ENCODE results near the gene CTDSP1. TPM values are rescaled to one million over a fixed set of nuclear protein-coding genes. Genes with fewer than 3 reads are reported as not detected.

CTDSP1 gene
- total and polyA plus RNA-seq, 3 experiments from 2014 or later: 32.2 to 113 (median 104) TPM

DNA sequence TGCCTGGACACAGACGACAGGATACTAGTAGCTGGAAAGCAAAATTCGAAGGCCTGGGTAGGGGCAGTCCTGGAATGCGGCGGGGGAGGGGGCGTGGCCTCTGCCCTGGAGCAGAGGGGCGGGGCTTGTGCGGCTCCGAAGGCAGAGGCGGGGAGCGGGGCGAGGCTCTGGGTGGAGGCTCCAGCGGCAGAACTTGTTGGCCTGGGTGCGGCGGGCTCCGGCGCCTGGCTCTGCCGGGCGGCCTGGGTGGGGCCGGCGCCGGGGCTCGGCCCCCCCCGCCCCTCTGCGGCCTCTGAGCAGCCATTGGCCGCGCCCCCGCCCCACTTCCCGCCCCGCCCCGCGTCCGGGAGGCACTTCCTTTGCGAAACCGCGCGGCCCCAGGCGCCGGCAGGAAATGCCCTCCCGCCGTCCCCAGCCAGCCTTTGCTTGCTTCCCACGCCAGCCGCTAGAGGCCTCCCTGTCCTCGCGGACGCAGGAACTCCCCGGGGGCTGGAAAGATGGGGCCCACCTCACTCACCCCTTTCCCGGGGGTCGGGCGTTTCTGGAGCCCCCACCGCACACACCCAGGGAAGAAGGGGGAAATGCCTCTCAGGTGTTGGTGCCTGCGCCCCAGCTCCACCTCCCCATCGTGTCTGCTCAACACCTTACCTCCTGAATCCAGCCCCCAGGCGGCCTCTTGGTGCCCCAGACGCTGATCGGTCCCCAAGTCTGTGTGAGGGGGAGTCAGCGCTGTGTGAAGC lies 6.7 kb downstream of the CTDSP1 start:
- peak; percentile 88 to 95 (median 92) for DNase-seq
- Histone ChIP-seq H3K4me3 (ENCODE audit: low read length) (peak overlapping the region; percentile 65), H3K27me3 (ENCODE audit: insufficient read depth, low read length, poor library complexity, severe bottlenecking) (no peaks in the 10 kb centered on the region), H3K4me1 (ENCODE audit: insufficient read depth, low read length) (peaks cover 35% of the 10 kb centered on the region), H3K9me3 (ENCODE audit: low read length) (no peaks in the 10 kb centered on the region), H3K36me3 (ENCODE audit: insufficient read depth, low read length) (peaks cover 10% of the 10 kb centered on the region), H3K27ac (ENCODE audit: low read depth, low read length) (peak overlapping the region; percentile 70)
- Mint-ChIP-seq H3K27me3 (no peaks in the 10 kb centered on the region), H3K4me3 (peak overlapping the region; percentile 82 to 93 (median 83)), H3K9me3 (no peaks in the 10 kb centered on the region), H3K27ac (peak overlapping the region; percentile 83 to 99 (median 97)), H3K4me1 (peaks cover 45 to 65% (median 47%) of the 10 kb centered on the region in 3 donors), H3K36me3 (peaks cover 0 to 41% (median 1%) of the 10 kb centered on the region in 3 donors)
- POLR2A ChIA-PET: interaction anchor here (0.6 to 2.4 kb wide), 4 partner anchors 10 to 328 kb away, joined by 3 to 20 read pairs (median 4); partner anchors contain the start of genes RNF25 and STK36
- CTCF ChIA-PET: interaction anchor here (0.7 to 2.5 kb wide), 7 partner anchors 9 to 134 kb away, joined by 3 to 20 read pairs (median 4); no protein-coding TSS in a partner anchor

DNA sequence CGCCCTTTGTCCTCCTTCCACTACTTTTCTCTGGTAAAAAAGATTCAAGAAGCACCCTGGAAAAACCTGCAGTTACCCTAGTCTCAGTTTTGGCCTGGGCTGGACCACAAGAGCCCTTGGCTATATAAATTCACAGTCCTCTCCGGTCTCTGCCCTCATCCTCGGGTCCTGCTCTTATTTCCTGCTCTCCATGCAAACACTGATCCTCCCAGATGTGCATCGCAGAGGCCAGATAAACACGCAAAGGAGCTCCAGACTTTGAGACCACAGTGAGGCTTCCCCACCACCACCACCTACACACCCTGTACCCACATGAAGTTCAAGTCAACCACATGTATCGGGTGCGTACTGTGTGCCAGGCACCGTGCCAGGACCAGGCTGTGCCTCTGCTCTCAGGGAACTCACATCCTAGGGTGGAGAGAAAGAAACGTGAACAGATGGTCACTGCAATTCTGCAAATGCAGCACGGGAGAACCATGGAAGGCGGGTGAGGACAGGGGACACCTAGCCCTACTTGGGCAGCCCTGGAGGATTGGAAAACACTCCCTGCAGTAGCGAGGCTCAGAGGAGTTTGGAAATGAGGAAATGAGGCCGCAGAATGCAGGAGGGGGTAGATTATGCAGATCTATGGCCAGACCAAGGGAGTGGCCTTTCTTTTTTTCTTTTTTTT lies 7.4 kb downstream of the CTDSP1 start:
- H3K4me1 Mint-ChIP-seq: peaks cover 41 to 59% (median 43%) of the 10 kb centered on the region in 3 donors
- H3K9me3 ChIP-seq (ENCODE audit: low read length): no peaks in the 10 kb centered on the region
- H3K4me1 ChIP-seq (ENCODE audit: insufficient read depth, low read length): peaks cover 30% of the 10 kb centered on the region
- H3K27me3 ChIP-seq (ENCODE audit: insufficient read depth, low read length, poor library complexity, severe bottlenecking): no peaks in the 10 kb centered on the region
- peak overlapping the region; percentile 79 to 93 (median 83) for H3K4me3 Mint-ChIP-seq
- peaks cover 0 to 35% (median 1%) of the 10 kb centered on the region in 3 donors for H3K36me3 Mint-ChIP-seq
- peak overlapping the region; percentile 70 for H3K27ac ChIP-seq (ENCODE audit: low read depth, low read length)
- DNase-seq: peak; percentile 37 to 84 (median 74)
- POLR2A ChIA-PET: interaction anchor here (0.6 to 2.4 kb wide), 5 partner anchors 11 to 842 kb away, joined by 3 to 20 read pairs (median 3); partner anchors contain the start of genes RNF25 and STK36
- peaks cover 10% of the 10 kb centered on the region for H3K36me3 ChIP-seq (ENCODE audit: insufficient read depth, low read length)
- peak overlapping the region; percentile 65 for H3K4me3 ChIP-seq (ENCODE audit: low read length)
- H3K27me3 Mint-ChIP-seq: no peaks in the 10 kb centered on the region
- no peaks in the 10 kb centered on the region for H3K9me3 Mint-ChIP-seq
- CTCF ChIA-PET: interaction anchor here (0.7 to 1.5 kb wide), 5 partner anchors 10 to 135 kb away, joined by 3 to 12 read pairs (median 3); no protein-coding TSS in a partner anchor
- peak overlapping the region; percentile 77 to 99 (median 96) for H3K27ac Mint-ChIP-seq

DNA sequence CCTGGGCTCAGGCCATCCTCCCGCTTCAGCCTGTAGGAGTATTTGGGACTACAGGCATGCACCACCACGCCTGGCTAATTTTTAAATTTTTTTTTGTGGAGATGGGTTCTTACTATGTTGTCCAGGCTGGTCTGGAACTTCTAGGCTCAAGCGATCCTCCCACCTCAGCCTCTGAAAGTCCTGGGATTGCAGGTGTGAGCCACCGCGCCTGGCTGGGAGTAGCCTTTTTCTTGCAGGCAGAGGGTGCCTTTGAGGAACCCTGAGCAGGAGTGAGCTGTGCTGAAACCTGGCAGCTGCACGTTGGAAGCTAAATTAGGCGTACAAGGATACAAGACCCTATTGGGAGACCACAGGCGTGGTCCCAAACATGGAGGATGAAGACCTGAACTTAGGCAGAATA lies 8.0 kb downstream of the CTDSP1 start:
- no peaks in the 10 kb centered on the region for H3K27me3 ChIP-seq (ENCODE audit: insufficient read depth, low read length, poor library complexity, severe bottlenecking)
- H3K27ac ChIP-seq (ENCODE audit: low read depth, low read length): no peak overlapping the region
- H3K4me1 ChIP-seq (ENCODE audit: insufficient read depth, low read length): peaks cover 30% of the 10 kb centered on the region
- Mint-ChIP-seq H3K4me1 (peaks cover 41 to 58% (median 43%) of the 10 kb centered on the region in 3 donors), H3K36me3 (peaks cover 0 to 29% (median 1%) of the 10 kb centered on the region in 3 donors), H3K27ac (peak overlapping the region in 3 of 8 donors; percentile 54 to 95 (median 58)), H3K4me3 (peak overlapping the region in 4 of 7 donors; percentile 19 to 93 (median 86)), H3K9me3 (no peaks in the 10 kb centered on the region), H3K27me3 (no peaks in the 10 kb centered on the region)
- H3K36me3 ChIP-seq (ENCODE audit: insufficient read depth, low read length): peaks cover 10% of the 10 kb centered on the region
- DNase-seq: no peak
- H3K4me3 ChIP-seq (ENCODE audit: low read length): no peak overlapping the region
- ChIA-PET POLR2A (interaction anchor here (0.6 to 2.4 kb wide), 3 partner anchors 11 to 841 kb away, joined by 3 to 20 read pairs (median 8); no protein-coding TSS in a partner anchor), CTCF (interaction anchor here (1.5 kb wide), 2 partner anchors 12 to 109 kb away, joined by 3 to 8 read pairs; no protein-coding TSS in a partner anchor)
- H3K9me3 ChIP-seq (ENCODE audit: low read length): no peaks in the 10 kb centered on the region

DNA sequence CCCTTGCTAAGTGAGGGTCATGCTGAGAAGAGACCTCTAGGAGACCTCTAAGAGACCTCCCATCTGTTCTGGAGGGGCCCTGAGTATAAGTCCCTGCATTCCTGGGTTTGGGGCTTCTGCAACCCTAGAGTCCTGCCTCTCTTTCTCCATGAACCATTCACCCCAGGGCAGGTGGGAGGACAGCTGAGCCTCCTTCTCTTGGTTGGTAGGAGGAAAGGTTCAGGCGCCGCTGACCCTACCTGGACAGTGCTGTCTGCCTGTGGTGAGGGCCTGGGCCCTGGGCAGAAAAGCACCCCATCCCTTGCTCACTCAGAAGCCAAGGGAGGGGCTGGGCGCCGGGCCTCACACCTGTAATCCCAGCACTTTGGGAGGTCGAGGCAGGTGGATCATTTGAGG lies 18.7 kb downstream of the CTDSP1 start:
- POLR2A ChIA-PET: no interaction called here
- no peak overlapping the region for H3K27ac Mint-ChIP-seq
- H3K9me3 Mint-ChIP-seq: no peaks in the 10 kb centered on the region
- no peaks in the 10 kb centered on the region for H3K36me3 Mint-ChIP-seq
- H3K36me3 ChIP-seq (ENCODE audit: insufficient read depth, low read length): no peaks in the 10 kb centered on the region
- peaks cover 0 to 4% of the 10 kb centered on the region in 2 donors for H3K27me3 Mint-ChIP-seq
- DNase-seq: no peak
- CTCF ChIA-PET: no interaction called here
- H3K4me3 ChIP-seq (ENCODE audit: low read length): no peak overlapping the region
- no peak overlapping the region for H3K4me3 Mint-ChIP-seq
- no peaks in the 10 kb centered on the region for H3K27me3 ChIP-seq (ENCODE audit: insufficient read depth, low read length, poor library complexity, severe bottlenecking)
- no peak overlapping the region for H3K27ac ChIP-seq (ENCODE audit: low read depth, low read length)
- no peaks in the 10 kb centered on the region for H3K9me3 ChIP-seq (ENCODE audit: low read length)
- H3K4me1 ChIP-seq (ENCODE audit: insufficient read depth, low read length): no peaks in the 10 kb centered on the region
- peaks cover 0 to 5% (median 2%) of the 10 kb centered on the region in 3 donors for H3K4me1 Mint-ChIP-seq

DNA sequence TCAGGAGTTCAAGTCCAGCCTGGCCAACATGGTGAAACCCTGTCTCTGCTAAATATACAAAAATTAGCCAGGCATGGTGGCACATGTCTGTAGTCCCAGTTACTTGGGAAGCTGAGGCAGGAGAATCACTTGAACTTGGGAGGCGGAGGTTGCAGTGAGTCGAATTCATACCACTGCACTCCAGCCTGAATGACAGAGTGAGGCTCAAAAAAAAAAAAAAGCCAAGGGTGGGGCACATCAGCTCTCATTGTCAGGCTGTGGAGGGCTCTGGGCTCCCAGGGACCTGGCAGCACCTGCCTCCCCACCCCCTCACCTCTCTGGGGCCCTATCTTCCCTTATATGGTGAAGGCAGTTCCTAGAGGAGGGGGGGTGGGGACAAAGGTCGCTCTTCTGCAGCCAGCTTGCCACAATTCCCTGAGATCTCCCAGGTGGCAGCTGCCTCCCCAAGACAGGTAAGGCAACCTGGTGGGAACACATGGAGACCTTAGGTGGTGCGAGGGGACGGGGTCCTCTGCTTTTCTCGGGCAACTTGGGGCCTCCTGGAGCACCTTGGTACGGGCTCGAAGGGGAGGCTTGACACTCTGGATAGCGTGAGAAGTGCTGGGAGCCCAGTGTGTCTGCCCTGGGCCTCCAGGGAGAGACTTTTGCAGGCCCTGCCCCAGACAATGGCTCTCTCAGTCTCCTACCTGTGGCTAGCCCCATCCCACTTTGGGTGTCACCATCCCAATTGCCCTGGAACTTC lies 19.2 kb downstream of the CTDSP1 start, which contains the start of gene VIL1:
Gene VIL1 (plus strand): TSS at position 407 of the 742 bp plus-strand sequence. CDS start 4,656 bp downstream, outside the sequence.
- H3K4me1 ChIP-seq (ENCODE audit: insufficient read depth, low read length): no peaks in the 10 kb centered on the region
- Mint-ChIP-seq H3K27me3 (peaks cover 0 to 4% of the 10 kb centered on the region in 2 donors), H3K27ac (no peak within 1 kb of the TSS), H3K9me3 (no peaks in the 10 kb centered on the region), H3K4me3 (no peak within 1 kb of the TSS), H3K4me1 (peaks cover 0 to 5% (median 2%) of the 10 kb centered on the region in 3 donors), H3K36me3 (no peaks in the 10 kb centered on the region)
- no peaks in the 10 kb centered on the region for H3K36me3 ChIP-seq (ENCODE audit: insufficient read depth, low read length)
- no peak within 1 kb of the TSS for H3K4me3 ChIP-seq (ENCODE audit: low read length)
- no peak for DNase-seq
- no peaks in the 10 kb centered on the region for H3K9me3 ChIP-seq (ENCODE audit: low read length)
- no peaks in the 10 kb centered on the region for H3K27me3 ChIP-seq (ENCODE audit: insufficient read depth, low read length, poor library complexity, severe bottlenecking)
- no peak within 1 kb of the TSS for H3K27ac ChIP-seq (ENCODE audit: low read depth, low read length)
- ChIA-PET POLR2A (no interaction called here), CTCF (no interaction called here)

DNA sequence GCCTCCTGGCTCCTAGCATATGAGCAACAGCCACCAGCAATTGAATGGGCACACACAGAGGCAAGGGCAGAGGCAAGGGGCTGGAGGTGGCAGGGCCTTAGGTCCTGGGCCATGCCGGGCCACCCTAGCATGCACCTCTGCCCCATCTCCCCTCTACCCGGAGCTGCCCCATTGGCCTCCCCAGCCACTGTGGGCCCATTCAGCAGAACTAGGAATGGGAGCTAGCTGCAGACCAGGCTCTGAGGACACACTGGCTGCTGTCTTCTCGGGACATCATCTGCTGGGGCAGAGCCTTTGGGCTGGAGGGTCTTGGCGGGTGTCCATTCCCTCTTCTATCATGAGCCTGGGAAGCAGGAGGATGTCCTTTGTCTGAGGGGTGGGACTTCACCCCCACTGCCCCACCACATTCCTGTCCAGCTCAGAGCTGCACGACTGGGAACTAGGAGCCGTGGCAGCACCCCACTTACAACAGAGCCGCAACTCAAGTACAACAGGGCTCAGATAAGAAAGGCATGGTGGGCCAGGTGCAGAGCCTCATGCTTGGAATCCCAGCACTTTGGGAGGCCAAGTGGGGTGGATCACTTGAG lies 20.1 kb downstream of the CTDSP1 start:
- Mint-ChIP-seq H3K36me3 (no peaks in the 10 kb centered on the region), H3K27me3 (peaks cover 0 to 4% of the 10 kb centered on the region in 2 donors), H3K4me3 (no peak overlapping the region), H3K4me1 (peaks cover 0 to 2% (median 0%) of the 10 kb centered on the region in 3 donors), H3K9me3 (no peaks in the 10 kb centered on the region), H3K27ac (no peak overlapping the region)
- Histone ChIP-seq H3K9me3 (ENCODE audit: low read length) (no peaks in the 10 kb centered on the region), H3K4me1 (ENCODE audit: insufficient read depth, low read length) (no peaks in the 10 kb centered on the region), H3K27ac (ENCODE audit: low read depth, low read length) (no peak overlapping the region), H3K27me3 (ENCODE audit: insufficient read depth, low read length, poor library complexity, severe bottlenecking) (no peaks in the 10 kb centered on the region), H3K36me3 (ENCODE audit: insufficient read depth, low read length) (no peaks in the 10 kb centered on the region), H3K4me3 (ENCODE audit: low read length) (no peak overlapping the region)
- ChIA-PET CTCF (interaction anchor here (1.6 kb wide), 1 partner anchor 118 kb away, joined by 5 read pairs; no protein-coding TSS in a partner anchor), POLR2A (no interaction called here)
- DNase-seq: no peak

DNA sequence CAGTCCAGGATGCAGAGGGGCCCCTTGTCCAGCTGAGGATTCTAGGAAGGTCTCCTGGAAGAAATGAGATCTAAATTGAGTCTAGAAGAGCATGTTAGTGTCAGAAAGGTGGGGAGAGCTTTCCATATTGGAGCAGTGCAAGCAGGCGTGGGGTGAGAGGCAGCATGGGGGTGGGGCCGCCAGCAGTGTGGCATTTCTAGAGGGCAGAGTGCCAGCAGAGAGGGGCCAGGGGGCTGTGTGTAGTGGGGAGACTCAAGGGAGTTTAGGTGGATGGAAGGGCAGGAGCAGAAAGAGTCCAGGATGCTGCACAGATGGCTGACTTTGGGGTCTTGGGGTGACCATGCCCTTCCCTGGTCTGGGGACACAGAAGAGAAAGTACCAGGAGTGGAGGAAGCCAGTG lies 21.4 kb downstream of the CTDSP1 start:
- H3K36me3 Mint-ChIP-seq: no peaks in the 10 kb centered on the region
- Histone ChIP-seq H3K27ac (ENCODE audit: low read depth, low read length) (no peak overlapping the region), H3K4me1 (ENCODE audit: insufficient read depth, low read length) (no peaks in the 10 kb centered on the region), H3K27me3 (ENCODE audit: insufficient read depth, low read length, poor library complexity, severe bottlenecking) (no peaks in the 10 kb centered on the region), H3K36me3 (ENCODE audit: insufficient read depth, low read length) (no peaks in the 10 kb centered on the region), H3K4me3 (ENCODE audit: low read length) (no peak overlapping the region), H3K9me3 (ENCODE audit: low read length) (no peaks in the 10 kb centered on the region)
- H3K4me1 Mint-ChIP-seq: peaks cover 0 to 2% (median 0%) of the 10 kb centered on the region in 3 donors
- H3K27me3 Mint-ChIP-seq: peaks cover 0 to 4% of the 10 kb centered on the region in 2 donors
- no peaks in the 10 kb centered on the region for H3K9me3 Mint-ChIP-seq
- DNase-seq: no peak
- ChIA-PET POLR2A (no interaction called here), CTCF (interaction anchor here (1.6 kb wide), 1 partner anchor 119 kb away, joined by 5 read pairs; no protein-coding TSS in a partner anchor)
- H3K27ac Mint-ChIP-seq: peak overlapping the region in 2 of 8 donors; percentile 47 to 77
- no peak overlapping the region for H3K4me3 Mint-ChIP-seq
